ENCODE data around the gene SH2D5. TPM values are rescaled to one million over a fixed set of nuclear protein-coding genes. Genes with fewer than 3 reads are reported as not detected.

SH2D5 gene
- total and polyA plus RNA-seq, 2 donors (not counting 3 experiments of a cell fraction or from before 2014, with no cell fraction given) = 0.23 to 1.0 TPM

GRCh38 chr1:20770314-20771087, 38.0 kb upstream of the SH2D5 start:
- no peak for TF ChIP-seq MYC (IDR thresholded peaks at IDR 0.05; ENCODE audit: low read depth, low read length)
- TF ChIP-seq POLR2AphosphoS5 (IDR thresholded peaks at IDR 0.05; ENCODE audit: insufficient read depth, low read depth, low read length) = no peak
- no peak for TF ChIP-seq FOS (IDR thresholded peaks at IDR 0.05; ENCODE audit: borderline replicate concordance, insufficient read depth, low read length)
- TF ChIP-seq JUN (IDR thresholded peaks at IDR 0.05; ENCODE audit: borderline replicate concordance, insufficient read depth, insufficient read length, low read depth) = no peak
- Histone ChIP-seq H3K4me3 (replicated peaks in 1 of 3; ENCODE audit: insufficient read depth in 1 of 3, low read depth in 1 of 3, low read length in 3 of 3) (no peak overlapping the region), H3K9ac (replicated peaks; ENCODE audit: extremely low read depth, insufficient read depth, low read length) (no peak overlapping the region), H3K4me1 (ENCODE audit: control insufficient read depth, extremely low read depth, insufficient read depth, low read length) (no peaks in the 10 kb centered on the region), H4K20me1 (replicated peaks; ENCODE audit: control insufficient read depth, extremely low read depth, insufficient read depth, low read length) (no peaks in the 10 kb centered on the region), H3K4me2 (ENCODE audit: insufficient read depth, low read length) (no peak overlapping the region), H3K27ac (ENCODE audit: insufficient read depth, low read depth, low read length) (no peak overlapping the region), H2AFZ (ENCODE audit: low read depth, low read length) (no peak overlapping the region), H3K79me2 (ENCODE audit: control insufficient read depth, insufficient read depth, low read length) (peaks cover 10% of the 10 kb centered on the region), H3K9me3 (replicated peaks; ENCODE audit: control insufficient read depth, insufficient read depth, low read length) (no peaks in the 10 kb centered on the region), H3K27me3 (ENCODE audit: control insufficient read depth in 2 of 2, insufficient read depth in 2 of 2, low read length in 2 of 2) (no peaks in the 10 kb centered on the region), H3K36me3 (ENCODE audit: control insufficient read depth in 2 of 2, extremely low read depth in 1 of 2, insufficient read depth in 2 of 2, low read length in 2 of 2) (peaks cover 31 to 57% of the 10 kb centered on the region in 2 experiments), H3K9me1 (replicated peaks; ENCODE audit: control insufficient read depth, extremely low read depth, insufficient read depth, low read length) (no peaks in the 10 kb centered on the region)
- DNase-seq (ENCODE audit: low read depth, low spot score) (no peak), FAIRE-seq (no peak)
- intact Hi-C loops (cut with micrococcal nuclease) (no loop called here), dilution Hi-C loops (cut with MboI; ENCODE audit: extremely low pct_ligation_motif_present, low sequenced_read_pairs) (no loop called here)
- BruUV-seq (replicated peaks) = no TSS peak
- POLR2A ChIA-PET = no interaction called here
- CTCF ChIA-PET = interaction anchor here (1.4 to 3.5 kb wide), 2 partner anchors 10 to 74 kb away, joined by 4 to 14 read pairs; no protein-coding TSS in a partner anchor

GRCh38 chr1:20767271-20767670, 34.8 kb upstream of the SH2D5 start:
- peaks cover 33 to 52% of the 10 kb centered on the region in 2 experiments for H3K36me3 ChIP-seq (ENCODE audit: control insufficient read depth in 2 of 2, extremely low read depth in 1 of 2, insufficient read depth in 2 of 2, low read length in 2 of 2)
- no peak for FAIRE-seq
- intact Hi-C loops (cut with micrococcal nuclease) = no loop called here

More at GRCh38 chr1:20767271-20767670, 34.8 kb upstream of the SH2D5 start:
- H3K4me1 ChIP-seq (ENCODE audit: control insufficient read depth, extremely low read depth, insufficient read depth, low read length) = no peaks in the 10 kb centered on the region
- H3K4me2 ChIP-seq (ENCODE audit: insufficient read depth, low read length) = no peak overlapping the region
- TF ChIP-seq POLR2AphosphoS5 (IDR thresholded peaks at IDR 0.05; ENCODE audit: insufficient read depth, low read depth, low read length) (no peak), EZH2 (IDR thresholded peaks at IDR 0.05; ENCODE audit: borderline replicate concordance, low read depth, low read length, severe bottlenecking) (no peak), MYC (IDR thresholded peaks at IDR 0.05; ENCODE audit: low read depth, low read length) (no peak), POLR2A (IDR thresholded peaks at IDR 0.05; ENCODE audit: low read depth, low read length) (no peak)
- H3K27ac ChIP-seq (ENCODE audit: insufficient read depth, low read depth, low read length) = no peak overlapping the region
- no peaks in the 10 kb centered on the region for H3K9me1 ChIP-seq (replicated peaks; ENCODE audit: control insufficient read depth, extremely low read depth, insufficient read depth, low read length)
- dilution Hi-C loops (cut with MboI; ENCODE audit: extremely low pct_ligation_motif_present, low sequenced_read_pairs) = no loop called here
- H4K20me1 ChIP-seq (replicated peaks; ENCODE audit: control insufficient read depth, extremely low read depth, insufficient read depth, low read length) = no peaks in the 10 kb centered on the region
- peaks cover 3% of the 10 kb centered on the region for H3K79me2 ChIP-seq (ENCODE audit: control insufficient read depth, insufficient read depth, low read length)
- H3K9ac ChIP-seq (replicated peaks; ENCODE audit: extremely low read depth, insufficient read depth, low read length) = no peak overlapping the region
- no TSS peak for BruUV-seq (replicated peaks)
- CTCF ChIA-PET = interaction anchor here (1.1 to 1.3 kb wide), 2 partner anchors 70 to 428 kb away, joined by 3 to 4 read pairs; no protein-coding TSS in a partner anchor
- no peak overlapping the region for H2AFZ ChIP-seq (ENCODE audit: low read depth, low read length)
- POLR2A ChIA-PET = interaction anchor here (0.7 kb wide), 1 partner anchor 409 kb away, joined by 3 read pairs; no protein-coding TSS in a partner anchor
- DNase-seq (ENCODE audit: low read depth, low spot score) = no peak
- no peak overlapping the region for H3K4me3 ChIP-seq (replicated peaks in 1 of 3; ENCODE audit: insufficient read depth in 1 of 3, low read depth in 1 of 3, low read length in 3 of 3)
- H3K27me3 ChIP-seq (ENCODE audit: control insufficient read depth in 2 of 2, insufficient read depth in 2 of 2, low read length in 2 of 2) = no peaks in the 10 kb centered on the region
- no peaks in the 10 kb centered on the region for H3K9me3 ChIP-seq (replicated peaks; ENCODE audit: control insufficient read depth, insufficient read depth, low read length)

Data from endothelial cell of umbilical vein (primary cell).